ENCODE data around the gene RTN1. TPM values are rescaled to one million over a fixed set of nuclear protein-coding genes. Genes with fewer than 3 reads are reported as not detected.

RTN1 gene
- total and polyA plus RNA-seq, 3 donors from 2014 or later, result 8.2 to 11.1 (median 10.9) TPM

- no peak for TF ChIP-seq POLR2A (IDR thresholded peaks at IDR 0.05)
- no peak for TF ChIP-seq CTCF (IDR thresholded peaks at IDR 0.05)
- no peak overlapping the region for H3K27ac ChIP-seq
- no peaks in the 10 kb centered on the region for H3K9me3 ChIP-seq
- no peaks in the 10 kb centered on the region for H3K27me3 ChIP-seq
- no peaks in the 10 kb centered on the region for H3K4me1 ChIP-seq
- 69 to 77% methylated on average over 2 of the region's 2 CpGs for WGBS, 2 donors
- no peaks in the 10 kb centered on the region for H3K36me3 ChIP-seq (ENCODE audit: low read depth, missing control alignments)
- intact Hi-C loops (cut with DNase I; ENCODE audit: low total_unique reads), result no loop called here
- H3K4me3 ChIP-seq, result no peak overlapping the region
- DNase-seq, result no peak
These were observed 18.2 kb downstream of the RTN1 start for GRCh38 chr14:59852350-59852749.

DNA sequence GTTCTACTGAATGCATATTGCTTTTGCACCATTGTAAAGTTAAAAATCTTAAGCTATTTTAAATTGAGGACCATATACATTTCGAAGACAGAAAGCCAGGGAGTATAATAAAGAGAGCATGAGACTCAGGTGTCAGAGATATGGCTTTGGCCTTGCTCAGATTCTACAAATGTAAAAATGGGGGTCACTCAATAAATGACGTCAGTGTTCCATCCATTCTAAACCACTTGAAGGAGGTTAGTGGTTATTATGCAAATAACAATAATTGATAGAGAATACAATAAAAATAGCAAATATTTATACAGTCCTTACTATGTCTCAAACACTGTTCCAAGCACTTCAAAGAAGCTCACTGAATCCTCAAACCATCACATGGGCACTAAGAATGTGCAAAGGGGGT lies 20.1 kb downstream of the RTN1 start:
- H3K4me1 ChIP-seq, result no peaks in the 10 kb centered on the region
- no peaks in the 10 kb centered on the region for H3K27me3 ChIP-seq
- intact Hi-C loops (cut with DNase I; ENCODE audit: low total_unique reads), result no loop called here
- no peak for DNase-seq
- no peak for TF ChIP-seq POLR2A (IDR thresholded peaks at IDR 0.05)
- no peak for TF ChIP-seq CTCF (IDR thresholded peaks at IDR 0.05)
- no peak overlapping the region for H3K27ac ChIP-seq
- 84 to 86% methylated on average over 2 of the region's 2 CpGs for WGBS, 2 donors
- no peak overlapping the region for H3K4me3 ChIP-seq
- no peaks in the 10 kb centered on the region for H3K9me3 ChIP-seq
- no peaks in the 10 kb centered on the region for H3K36me3 ChIP-seq (ENCODE audit: low read depth, missing control alignments)

GRCh38 chr14:59849411-59850130 lies 21.0 kb downstream of the RTN1 start:
- whole genome bisulfite sequencing, 2 donors, result 91 to 95% methylated on average over 1 of the region's 1 CpG
- Histone ChIP-seq H3K9me3 (no peaks in the 10 kb centered on the region), H3K27ac (no peak overlapping the region), H3K36me3 (ENCODE audit: low read depth, missing control alignments) (no peaks in the 10 kb centered on the region), H3K4me3 (no peak overlapping the region), H3K27me3 (no peaks in the 10 kb centered on the region), H3K4me1 (no peaks in the 10 kb centered on the region)
- no peak for DNase-seq
- intact Hi-C loops (cut with DNase I; ENCODE audit: low total_unique reads), result no loop called here
- no peak for TF ChIP-seq CTCF (IDR thresholded peaks at IDR 0.05)
- no peak for TF ChIP-seq POLR2A (IDR thresholded peaks at IDR 0.05)

GRCh38 chr14:59848671-59849070 lies 21.9 kb downstream of the RTN1 start:
- Histone ChIP-seq H3K27ac (no peak overlapping the region), H3K27me3 (no peaks in the 10 kb centered on the region), H3K9me3 (no peaks in the 10 kb centered on the region), H3K36me3 (ENCODE audit: low read depth, missing control alignments) (no peaks in the 10 kb centered on the region), H3K4me3 (no peak overlapping the region), H3K4me1 (no peaks in the 10 kb centered on the region)
- no peak for DNase-seq
- intact Hi-C loops (cut with DNase I; ENCODE audit: low total_unique reads), result no loop called here
- WGBS, 2 donors, result 84 to 93% methylated on average over 3 of the region's 3 CpGs
- TF ChIP-seq POLR2A (IDR thresholded peaks at IDR 0.05) (no peak), CTCF (IDR thresholded peaks at IDR 0.05) (no peak)

DNA sequence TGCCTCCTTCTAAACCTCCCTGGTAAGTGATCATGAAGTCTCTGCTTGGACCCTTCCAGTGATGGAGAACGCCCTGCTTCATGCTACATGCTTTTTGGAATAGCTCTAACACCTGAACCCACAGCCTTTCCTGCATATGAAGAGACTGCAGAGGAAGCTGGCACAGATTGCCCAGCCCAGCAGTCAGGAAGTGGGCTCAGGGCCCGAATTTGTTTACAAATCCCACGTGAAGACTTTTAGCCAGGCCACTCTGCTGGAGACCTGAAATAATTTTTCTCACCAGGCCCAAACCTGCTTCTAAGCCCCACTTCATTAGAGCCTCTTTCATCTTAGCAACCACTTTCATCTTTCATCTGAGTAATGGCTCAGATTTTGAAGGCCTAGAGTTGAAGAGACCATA lies 22.9 kb downstream of the RTN1 start:
- Histone ChIP-seq H3K27ac (no peak overlapping the region), H3K4me1 (no peaks in the 10 kb centered on the region), H3K9me3 (no peaks in the 10 kb centered on the region), H3K4me3 (no peak overlapping the region), H3K27me3 (no peaks in the 10 kb centered on the region), H3K36me3 (ENCODE audit: low read depth, missing control alignments) (no peaks in the 10 kb centered on the region)
- 48 to 55% methylated on average over 3 of the region's 3 CpGs for WGBS, 2 donors
- intact Hi-C loops (cut with DNase I; ENCODE audit: low total_unique reads), result no loop called here
- TF ChIP-seq CTCF (IDR thresholded peaks at IDR 0.05) (no peak), POLR2A (IDR thresholded peaks at IDR 0.05) (no peak)
- DNase-seq, result no peak
